Endothelial cell of umbilical vein (primary cell): ENCODE results near the gene ZNF800. TPM values are rescaled to one million over a fixed set of nuclear protein-coding genes. Genes with fewer than 3 reads are reported as not detected.

ENCODE experiments used
- BruUV-seq: library from RNA; stranded (reverse); fragments of 400-500 nt; replicated peaks from 2 replicates; lab custom pipeline; 2021; lab: Mats Ljungman, UMichigan
- CTCF ChIA-PET: fragments of 300-600, 350-600 bp; sonication (Branson Sonifier 250); formaldehyde crosslinking; loops from one replicate; lab custom pipeline; 2021; ENCODE audit warnings: antibody characterized with exemption, inconsistent platforms; lab: Charles Lee
- POLR2A ChIA-PET: fragments of 300-600, 350-600 bp; sonication (Branson Sonifier 250); formaldehyde crosslinking; loops from one replicate; lab custom pipeline; 2021; ENCODE audit warnings: antibody characterized with exemption, inconsistent platforms; lab: Charles Lee
- DNase-seq: peaks from one replicate; pipeline ENCODE4 v3.0.0-alpha.2; 2011; ENCODE audit warnings: low read depth, low spot score
- FAIRE-seq: peaks from 2 replicates; lab custom pipeline; 2011; peaks lifted over from hg19 to GRCh38; lab: Jason Lieb, UNC
- H2AFZ ChIP-seq: 2 replicates; pipeline ENCODE4 v1.6.0; 2012; ENCODE audit warnings: low read depth, low read length, control low read depth, inconsistent platforms
- H3K27ac ChIP-seq: 2 replicates; pipeline ENCODE4 v1.5.1; 2011; ENCODE audit warnings: low read depth, mild to moderate bottlenecking, control low read depth, low read length, moderate library complexity; ENCODE audit not compliant: insufficient read depth
- H3K27me3 ChIP-seq, 2 experiments: 2 replicates each; pipeline versions ENCODE4 v1.6.0 to v1.6.1; 2011; ENCODE audit warnings: low read length in 2 of 2, mixed read lengths in 1 of 2; ENCODE audit not compliant: control insufficient read depth in 2 of 2, insufficient read depth in 2 of 2
- H3K36me3 ChIP-seq, 2 experiments: 2 replicates in 1 of 2; 3 replicates in 1 of 2; pipeline ENCODE4 v1.5.1; 2011; ENCODE audit warnings: low read length in 2 of 2, mild to moderate bottlenecking in 1 of 2, moderate library complexity in 1 of 2; ENCODE audit not compliant: control insufficient read depth in 2 of 2, insufficient read depth in 2 of 2; ENCODE audit errors: extremely low read depth in 1 of 2
- H3K4me1 ChIP-seq: 3 replicates; pipeline ENCODE4 v1.5.1; 2011; ENCODE audit warnings: mild to moderate bottlenecking, low read length; ENCODE audit not compliant: control insufficient read depth, insufficient read depth; ENCODE audit errors: extremely low read depth
- H3K4me2 ChIP-seq: 2 replicates; pipeline ENCODE4 v1.6.1; 2011; ENCODE audit warnings: low read length, control low read depth, mixed read lengths; ENCODE audit not compliant: insufficient read depth
- H3K4me3 ChIP-seq, 3 experiments: fragments of 200-600 bp in 1 of 3; sonication (generic), shearing (Covaris generic) in 1 of 3; replicated peaks in 1 of 3; 2 replicates each; pipeline ENCODE4 v1.5.1; 2011 to 2016; ENCODE audit warnings: control low read depth in 3 of 3, low read length in 3 of 3, mild to moderate bottlenecking in 2 of 3, inconsistent platforms in 1 of 3, low read depth in 1 of 3, moderate library complexity in 1 of 3; ENCODE audit not compliant: insufficient read depth in 1 of 3
- H3K79me2 ChIP-seq: 2 replicates; pipeline ENCODE4 v1.6.0; 2012; ENCODE audit warnings: low read length, inconsistent platforms; ENCODE audit not compliant: control insufficient read depth, insufficient read depth
- H3K9ac ChIP-seq: replicated peaks from 2 replicates; pipeline ENCODE3; 2011; ENCODE audit warnings: low read length, control low read depth; ENCODE audit not compliant: insufficient read depth; ENCODE audit errors: extremely low read depth
- H3K9me1 ChIP-seq: replicated peaks from 3 replicates; pipeline ENCODE4 v1.6.0; 2011; ENCODE audit warnings: mild to moderate bottlenecking, low read length; ENCODE audit not compliant: control insufficient read depth, insufficient read depth; ENCODE audit errors: extremely low read depth
- H3K9me3 ChIP-seq: replicated peaks from 2 replicates; pipeline ENCODE4 v1.5.1; 2012; ENCODE audit warnings: low read length, inconsistent platforms; ENCODE audit not compliant: control insufficient read depth, insufficient read depth
- H4K20me1 ChIP-seq: replicated peaks from 2 replicates; pipeline ENCODE3; 2011; ENCODE audit warnings: mild to moderate bottlenecking, low read length; ENCODE audit not compliant: control insufficient read depth, insufficient read depth; ENCODE audit errors: extremely low read depth
- EZH2 ChIP-seq: IDR thresholded peaks from 2 replicates; pipeline ENCODE4 v1.6.1; 2012; ENCODE audit warnings: borderline replicate concordance, low read depth, mild to moderate bottlenecking, moderate library complexity, low read length, inconsistent platforms; ENCODE audit not compliant: severe bottlenecking
- FOS ChIP-seq: IDR thresholded peaks from 2 replicates; pipeline ENCODE4 v1.6.1; 2011; ENCODE audit warnings: mild to moderate bottlenecking, low read length, moderate library complexity, borderline replicate concordance; ENCODE audit not compliant: insufficient read depth
- GATA2 ChIP-seq: IDR thresholded peaks from 2 replicates; pipeline ENCODE4 v1.7.0; 2011; ENCODE audit warnings: low read depth, mild to moderate bottlenecking, moderate library complexity, mixed read lengths, low read length; ENCODE audit not compliant: insufficient read length, insufficient read depth
- JUN ChIP-seq: IDR thresholded peaks from 2 replicates; pipeline ENCODE4 v1.6.1; 2011; ENCODE audit warnings: borderline replicate concordance, low read depth; ENCODE audit not compliant: insufficient read length, insufficient read depth
- MAX ChIP-seq: IDR thresholded peaks from 2 replicates; pipeline ENCODE4 v1.6.1; 2011; ENCODE audit not compliant: insufficient read depth, insufficient read length
- MYC ChIP-seq: IDR thresholded peaks from one replicate; pipeline ENCODE4 v1.6.1; 2011; ENCODE audit warnings: mild to moderate bottlenecking, low read depth, low read length
- POLR2A ChIP-seq: IDR thresholded peaks from 2 replicates; pipeline ENCODE4 v1.6.1; 2012; ENCODE audit warnings: low read depth, mild to moderate bottlenecking, control low read depth, low read length
- POLR2AphosphoS5 ChIP-seq: IDR thresholded peaks from 2 replicates; pipeline ENCODE4 v1.6.1; 2012; ENCODE audit warnings: low read depth, mild to moderate bottlenecking, control low read depth, low read length, moderate library complexity; ENCODE audit not compliant: insufficient read depth
- dilution Hi-C: fragments of 300-500 bp; cut with MboI; formaldehyde crosslinking; loops from one replicate; pipeline ENCODE4 v1.15.0; 2019; ENCODE audit warnings: low sequenced_read_pairs; ENCODE audit not compliant: extremely low pct_ligation_motif_present
- intact Hi-C: fragments of 100-400 bp; cut with micrococcal nuclease; formaldehyde crosslinking; loops from one replicate; pipeline ENCODE4 v1.10.0; 2022
- polyA plus RNA-seq, 4 experiments: library from polyadenylated mRNA; depleted of rRNA in 3 of 4; stranded (reverse) in 3 of 4; unstranded in 1 of 4; fragments of >200 nt; gene quantifications; 2 replicates each; pipeline versions ENCODE4 v1.2.1 to v1.2.3, GENCODE V29; 2011 to 2012; ENCODE audit warnings: missing spikeins in 1 of 4
- total RNA-seq: library from RNA; stranded (reverse); gene quantifications from 2 replicates; pipeline ENCODE4 v1.2.3, GENCODE V29; 2021
- TF ChIP-seq, protein P1 (sequence below), 2 donors: IDR thresholded peaks; 1 replicate in 1 of 2; 2 replicates in 1 of 2; pipeline ENCODE4 v1.5.1; 2011; ENCODE audit warnings: low read length in 2 of 2, mild to moderate bottlenecking in 2 of 2, moderate library complexity in 2 of 2, control low read depth in 1 of 2, inconsistent platforms in 1 of 2, low read depth in 1 of 2; ENCODE audit not compliant: insufficient read depth in 1 of 2; ENCODE audit errors: extremely low read depth in 1 of 2

ZNF800 gene
- total and polyA plus RNA-seq, 2 donors (not counting 3 experiments of a cell fraction or from before 2014, with no cell fraction given), result 10.9 to 35.4 TPM

DNA sequence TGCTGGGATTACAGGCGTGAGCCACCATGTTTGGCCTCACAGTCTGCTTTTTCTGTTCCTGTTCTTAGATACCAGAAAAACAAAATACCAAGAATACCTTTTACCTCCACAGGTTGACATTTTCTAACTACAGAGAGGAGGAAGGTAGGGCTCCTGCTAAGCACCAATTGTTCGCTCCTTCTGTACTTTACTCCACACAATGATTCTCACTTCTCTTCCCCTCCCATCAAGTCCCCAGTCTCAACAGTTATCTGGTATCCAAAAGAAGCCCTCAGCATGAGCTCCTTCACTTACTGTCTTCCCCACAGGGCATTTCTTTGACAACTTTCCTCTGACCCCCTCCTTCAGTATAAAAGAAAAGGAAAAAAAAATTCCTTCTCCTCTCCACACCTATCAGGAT, 47.7 kb upstream of the ZNF800 start:
- Histone ChIP-seq H3K9ac (no peak overlapping the region), H3K4me2 (no peak overlapping the region), H3K9me3 (no peaks in the 10 kb centered on the region), H4K20me1 (no peaks in the 10 kb centered on the region), H3K36me3 (no peaks in the 10 kb centered on the region), H2AFZ (no peak overlapping the region), H3K79me2 (no peaks in the 10 kb centered on the region), H3K4me3 (no peak overlapping the region), H3K4me1 (no peaks in the 10 kb centered on the region), H3K9me1 (no peaks in the 10 kb centered on the region), H3K27ac (no peak overlapping the region), H3K27me3 (no peaks in the 10 kb centered on the region)
- ChIA-PET POLR2A (no interaction called here), CTCF (no interaction called here)
- FAIRE-seq, result no peak
- no peak for TF ChIP-seq EZH2
- TF ChIP-seq, protein P1, sequence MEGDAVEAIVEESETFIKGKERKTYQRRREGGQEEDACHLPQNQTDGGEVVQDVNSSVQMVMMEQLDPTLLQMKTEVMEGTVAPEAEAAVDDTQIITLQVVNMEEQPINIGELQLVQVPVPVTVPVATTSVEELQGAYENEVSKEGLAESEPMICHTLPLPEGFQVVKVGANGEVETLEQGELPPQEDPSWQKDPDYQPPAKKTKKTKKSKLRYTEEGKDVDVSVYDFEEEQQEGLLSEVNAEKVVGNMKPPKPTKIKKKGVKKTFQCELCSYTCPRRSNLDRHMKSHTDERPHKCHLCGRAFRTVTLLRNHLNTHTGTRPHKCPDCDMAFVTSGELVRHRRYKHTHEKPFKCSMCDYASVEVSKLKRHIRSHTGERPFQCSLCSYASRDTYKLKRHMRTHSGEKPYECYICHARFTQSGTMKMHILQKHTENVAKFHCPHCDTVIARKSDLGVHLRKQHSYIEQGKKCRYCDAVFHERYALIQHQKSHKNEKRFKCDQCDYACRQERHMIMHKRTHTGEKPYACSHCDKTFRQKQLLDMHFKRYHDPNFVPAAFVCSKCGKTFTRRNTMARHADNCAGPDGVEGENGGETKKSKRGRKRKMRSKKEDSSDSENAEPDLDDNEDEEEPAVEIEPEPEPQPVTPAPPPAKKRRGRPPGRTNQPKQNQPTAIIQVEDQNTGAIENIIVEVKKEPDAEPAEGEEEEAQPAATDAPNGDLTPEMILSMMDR (IDR thresholded peaks at IDR 0.05; ENCODE audit: extremely low read depth in 1 of 2, insufficient read depth in 1 of 2, low read depth in 1 of 2, low read length in 2 of 2), result no peak
- no peak for TF ChIP-seq MYC
- TF ChIP-seq MAX, result no peak
- no TSS peak for BruUV-seq
- intact Hi-C loops (no loop called here), dilution Hi-C loops (no loop called here)
- no peak for DNase-seq

GRCh38 chr7:127438836-127439235, 46.3 kb upstream of the ZNF800 start:
- no peak for TF ChIP-seq JUN
- no peak for TF ChIP-seq GATA2
- TF ChIP-seq, protein P1 (IDR thresholded peaks at IDR 0.05; ENCODE audit: extremely low read depth in 1 of 2, insufficient read depth in 1 of 2, low read depth in 1 of 2, low read length in 2 of 2), result no peak
- no peak for TF ChIP-seq MAX
- TF ChIP-seq MYC, result no peak
- no peak for TF ChIP-seq POLR2A
- TF ChIP-seq POLR2AphosphoS5, result no peak
- TF ChIP-seq FOS, result no peak
- no peak for TF ChIP-seq EZH2
- ChIA-PET CTCF (no interaction called here), POLR2A (no interaction called here)
- Histone ChIP-seq H3K4me1 (no peaks in the 10 kb centered on the region), H3K27me3 (no peaks in the 10 kb centered on the region), H3K9me3 (no peaks in the 10 kb centered on the region), H3K79me2 (no peaks in the 10 kb centered on the region), H3K9ac (no peak overlapping the region), H3K36me3 (no peaks in the 10 kb centered on the region), H2AFZ (no peak overlapping the region), H3K9me1 (no peaks in the 10 kb centered on the region), H3K27ac (no peak overlapping the region), H3K4me3 (no peak overlapping the region), H3K4me2 (no peak overlapping the region), H4K20me1 (no peaks in the 10 kb centered on the region)
- no peak for FAIRE-seq
- DNase-seq, result no peak
- intact Hi-C loops, result no loop called here
- dilution Hi-C loops, result no loop called here
- no TSS peak for BruUV-seq
